Measurements from ENCODE around the gene TMEM132E. TPM values are rescaled to one million over a fixed set of nuclear protein-coding genes. Genes with fewer than 3 reads are reported as not detected.

Gene TMEM132E
- total RNA-seq, 4 donors from 2014 or later, result 0.08 TPM; not detected in 3

DNA sequence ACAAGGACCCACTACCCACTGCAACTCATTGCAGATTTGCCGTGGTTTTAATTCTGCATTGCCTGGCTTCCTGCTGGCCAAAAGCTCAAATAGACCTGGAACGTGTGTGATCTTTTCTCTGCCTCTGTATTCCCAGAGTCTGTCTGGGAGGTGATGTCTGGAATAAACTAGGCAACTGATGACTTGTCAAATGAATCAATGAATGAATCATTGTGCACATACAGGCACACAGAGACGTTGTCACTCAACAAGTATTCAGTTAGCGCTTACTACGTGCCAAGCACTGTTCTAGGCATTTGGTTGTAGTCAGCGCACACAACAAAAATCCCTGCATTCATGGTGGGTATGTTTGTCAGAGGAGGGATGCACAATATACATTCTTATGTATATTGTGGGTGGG is 8.9 kb downstream of the TMEM132E start:
- H3K4me3 ChIP-seq, result no peak overlapping the region
- H3K36me3 ChIP-seq, result no peaks in the 10 kb centered on the region
- H3K9me3 ChIP-seq, result no peaks in the 10 kb centered on the region
- no peak for DNase-seq (ENCODE audit: low spot score in 2 of 2)
- peaks cover 76% of the 10 kb centered on the region for H3K27me3 ChIP-seq
- no peak overlapping the region for H3K27ac ChIP-seq
- WGBS, result 74% methylated on average over 6 of the region's 6 CpGs
- H3K4me1 ChIP-seq, result no peaks in the 10 kb centered on the region
- TF ChIP-seq EP300 (IDR thresholded peaks at IDR 0.05), result no peak
- no peak for TF ChIP-seq POLR2A (IDR thresholded peaks at IDR 0.05)
- TF ChIP-seq, protein P1, sequence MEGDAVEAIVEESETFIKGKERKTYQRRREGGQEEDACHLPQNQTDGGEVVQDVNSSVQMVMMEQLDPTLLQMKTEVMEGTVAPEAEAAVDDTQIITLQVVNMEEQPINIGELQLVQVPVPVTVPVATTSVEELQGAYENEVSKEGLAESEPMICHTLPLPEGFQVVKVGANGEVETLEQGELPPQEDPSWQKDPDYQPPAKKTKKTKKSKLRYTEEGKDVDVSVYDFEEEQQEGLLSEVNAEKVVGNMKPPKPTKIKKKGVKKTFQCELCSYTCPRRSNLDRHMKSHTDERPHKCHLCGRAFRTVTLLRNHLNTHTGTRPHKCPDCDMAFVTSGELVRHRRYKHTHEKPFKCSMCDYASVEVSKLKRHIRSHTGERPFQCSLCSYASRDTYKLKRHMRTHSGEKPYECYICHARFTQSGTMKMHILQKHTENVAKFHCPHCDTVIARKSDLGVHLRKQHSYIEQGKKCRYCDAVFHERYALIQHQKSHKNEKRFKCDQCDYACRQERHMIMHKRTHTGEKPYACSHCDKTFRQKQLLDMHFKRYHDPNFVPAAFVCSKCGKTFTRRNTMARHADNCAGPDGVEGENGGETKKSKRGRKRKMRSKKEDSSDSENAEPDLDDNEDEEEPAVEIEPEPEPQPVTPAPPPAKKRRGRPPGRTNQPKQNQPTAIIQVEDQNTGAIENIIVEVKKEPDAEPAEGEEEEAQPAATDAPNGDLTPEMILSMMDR (IDR thresholded peaks at IDR 0.05), result no peak
- TF ChIP-seq POLR2AphosphoS5 (IDR thresholded peaks at IDR 0.05), result no peak

DNA sequence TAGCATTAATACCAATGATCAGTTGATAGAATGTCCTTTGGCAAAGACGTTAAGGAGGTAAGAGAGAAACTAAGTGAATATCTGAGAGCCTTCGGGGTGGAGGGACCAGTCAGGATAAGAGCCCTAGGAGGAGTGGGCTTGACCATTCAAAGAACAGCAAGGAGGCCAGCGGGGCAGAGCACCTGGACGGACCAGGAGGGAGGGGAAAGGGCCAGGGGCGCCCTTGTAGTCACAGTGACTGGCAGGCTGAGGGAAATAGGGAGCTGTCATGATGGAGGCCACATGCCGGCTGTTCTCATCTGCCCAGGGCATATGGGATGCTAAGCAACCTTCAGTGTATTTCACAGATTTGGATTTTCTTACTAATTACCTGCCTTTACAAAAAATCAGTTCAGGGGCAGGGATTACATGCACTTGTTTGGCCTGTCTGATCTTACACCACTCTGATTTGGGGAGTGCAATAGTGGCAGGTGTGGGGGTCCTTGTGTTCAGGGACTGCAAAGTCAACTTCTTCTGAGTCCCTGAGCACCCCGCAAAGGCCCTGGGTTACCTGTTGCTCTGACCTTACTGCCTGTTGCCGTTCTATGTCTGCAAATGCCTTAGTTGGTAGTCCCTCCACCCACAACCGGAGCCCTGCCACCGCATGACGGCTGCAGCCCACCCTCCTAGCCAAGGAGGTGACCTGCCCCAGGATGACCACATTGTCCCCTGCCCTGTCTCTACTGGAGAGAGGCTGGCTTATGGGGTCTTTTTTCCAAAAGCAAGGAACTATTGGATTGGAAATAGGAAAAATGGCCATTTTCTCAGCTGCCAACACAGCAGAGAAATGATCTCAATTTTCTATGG is 10.0 kb downstream of the TMEM132E start:
- DNase-seq (ENCODE audit: low spot score in 2 of 2), result no peak
- 74% methylated on average over 10 of the region's 11 CpGs for WGBS
- no peak overlapping the region for H3K4me3 ChIP-seq
- H3K27me3 ChIP-seq, result peaks cover 71% of the 10 kb centered on the region
- no peaks in the 10 kb centered on the region for H3K9me3 ChIP-seq
- TF ChIP-seq POLR2A (IDR thresholded peaks at IDR 0.05) (no peak), EP300 (IDR thresholded peaks at IDR 0.05) (no peak), POLR2AphosphoS5 (IDR thresholded peaks at IDR 0.05) (no peak)
- TF ChIP-seq, protein P1 (IDR thresholded peaks at IDR 0.05), result no peak
- no peak overlapping the region for H3K27ac ChIP-seq
- H3K36me3 ChIP-seq, result no peaks in the 10 kb centered on the region
- no peaks in the 10 kb centered on the region for H3K4me1 ChIP-seq

DNA sequence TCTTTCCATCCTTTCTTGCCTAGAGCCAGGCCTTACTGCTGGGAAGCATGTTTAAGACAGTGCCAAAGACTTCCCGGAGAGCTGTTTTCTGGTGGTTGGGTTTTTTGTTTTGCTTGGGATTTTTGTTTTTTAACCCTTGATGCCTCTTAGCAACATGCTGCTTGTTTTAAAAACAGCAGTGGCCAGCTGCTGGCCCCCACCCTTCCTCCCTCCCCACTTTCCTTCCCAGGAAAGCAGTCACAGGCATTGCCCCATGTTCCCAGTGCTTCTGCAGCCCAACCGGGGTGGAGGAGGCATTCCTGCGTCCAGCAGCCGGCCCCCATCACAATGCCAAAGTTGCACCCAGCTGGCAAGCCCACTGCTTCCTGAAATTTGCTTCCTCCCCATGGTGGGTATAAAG is 12.6 kb downstream of the TMEM132E start:
- no peaks in the 10 kb centered on the region for H3K9me3 ChIP-seq
- H3K4me3 ChIP-seq, result no peak overlapping the region
- no peaks in the 10 kb centered on the region for H3K4me1 ChIP-seq
- WGBS, result 41% methylated on average over 4 of the region's 4 CpGs
- no peak for DNase-seq (ENCODE audit: low spot score in 2 of 2)
- TF ChIP-seq EP300 (IDR thresholded peaks at IDR 0.05) (no peak), POLR2A (IDR thresholded peaks at IDR 0.05) (no peak), POLR2AphosphoS5 (IDR thresholded peaks at IDR 0.05) (no peak)
- TF ChIP-seq, protein P1 (IDR thresholded peaks at IDR 0.05), result no peak
- H3K27ac ChIP-seq, result no peak overlapping the region
- H3K27me3 ChIP-seq, result peaks cover 64% of the 10 kb centered on the region
- H3K36me3 ChIP-seq, result no peaks in the 10 kb centered on the region

DNA sequence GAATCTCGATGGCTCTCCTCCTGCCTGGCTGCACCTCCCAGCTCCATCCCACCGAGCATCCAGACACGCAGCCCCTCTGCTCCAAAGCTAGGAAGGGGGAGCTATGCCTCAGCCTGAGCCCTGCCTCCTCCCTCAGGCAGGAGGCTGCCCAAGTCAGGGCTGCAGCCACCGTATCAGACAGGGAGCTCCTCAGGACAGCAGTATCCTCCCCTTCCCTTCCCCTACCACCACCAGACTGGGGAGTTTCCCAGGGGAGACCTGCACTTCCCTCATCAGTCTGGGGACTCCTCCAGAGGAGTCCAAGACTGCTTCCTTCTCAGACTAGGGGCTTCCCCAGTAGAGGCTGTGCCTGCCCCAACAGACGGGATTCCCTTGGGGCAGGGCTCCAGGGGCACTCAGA is 17.5 kb downstream of the TMEM132E start:
- H3K36me3 ChIP-seq, result no peaks in the 10 kb centered on the region
- 15% methylated on average over 5 of the region's 5 CpGs for WGBS
- H3K4me1 ChIP-seq, result no peaks in the 10 kb centered on the region
- no peaks in the 10 kb centered on the region for H3K9me3 ChIP-seq
- DNase-seq (ENCODE audit: low spot score in 2 of 2), result no peak
- H3K4me3 ChIP-seq, result no peak overlapping the region
- peaks cover 20% of the 10 kb centered on the region for H3K27me3 ChIP-seq
- H3K27ac ChIP-seq, result no peak overlapping the region
- TF ChIP-seq, protein P1 (IDR thresholded peaks at IDR 0.05), result no peak
- TF ChIP-seq POLR2AphosphoS5 (IDR thresholded peaks at IDR 0.05) (no peak), EP300 (IDR thresholded peaks at IDR 0.05) (no peak), POLR2A (IDR thresholded peaks at IDR 0.05) (no peak)

DNA sequence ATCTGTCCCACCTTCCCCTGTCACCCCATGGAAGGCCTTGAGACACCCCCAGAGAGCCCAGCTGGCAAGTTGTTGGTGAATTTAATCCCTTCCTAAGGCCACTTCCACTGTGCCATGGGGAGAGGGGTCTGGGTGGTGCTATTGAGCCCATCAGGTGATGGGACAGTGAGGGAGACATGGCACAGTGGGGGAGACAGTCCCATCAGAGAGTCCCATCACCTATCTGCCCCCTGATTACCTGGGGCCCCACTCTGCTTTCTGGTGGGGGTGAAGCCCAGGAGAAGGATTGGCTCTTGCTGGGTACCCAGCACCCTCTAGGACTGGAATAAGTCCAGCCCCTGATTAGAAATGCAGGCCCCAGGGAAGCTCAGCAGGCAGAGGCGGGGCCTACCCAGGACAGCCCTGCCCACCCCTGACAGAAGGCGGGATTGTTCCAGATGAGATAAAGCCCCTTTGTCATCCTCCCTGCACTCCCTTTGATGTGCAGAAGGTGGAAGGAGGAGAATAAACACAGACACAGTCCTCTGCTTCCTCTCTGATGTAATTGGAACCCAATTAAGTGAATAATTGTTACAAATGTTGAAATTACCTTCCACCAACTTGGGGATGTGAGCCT is 18.9 kb downstream of the TMEM132E start:
- TF ChIP-seq EP300 (IDR thresholded peaks at IDR 0.05), result no peak
- Histone ChIP-seq H3K9me3 (no peaks in the 10 kb centered on the region), H3K4me3 (no peak overlapping the region), H3K27ac (no peak overlapping the region), H3K27me3 (peaks cover 15% of the 10 kb centered on the region), H3K4me1 (no peaks in the 10 kb centered on the region), H3K36me3 (no peaks in the 10 kb centered on the region)
- WGBS, result 67% methylated on average over 2 of the region's 2 CpGs
- no peak for DNase-seq (ENCODE audit: low spot score in 2 of 2)

All from suprapubic skin (tissue), 4 donors.